Lung (tissue), 12 donors: Measurements from ENCODE around the gene TLE1. TPM values are rescaled to one million over a fixed set of nuclear protein-coding genes. Genes with fewer than 3 reads are reported as not detected.

Experiments
- ATAC-seq: fragments of 200-7000 bp; cut with Tn5 transposase; one replicate; pipeline ENCODE4 v1.9.1; 2020; ENCODE audit warnings: moderate number of reproducible peaks; ENCODE audit not compliant: insufficient read depth, low FRiP score
- DNase-seq, 3 donors: peaks; one replicate each; pipeline ENCODE4 v3.0.0-alpha.2; 2013 to 2017
- H3K27ac ChIP-seq, 2 donors: one replicate each; pipeline ENCODE4 v1.5.1; 2013; ENCODE audit warnings: mild to moderate bottlenecking in 2 of 2, moderate library complexity in 2 of 2, control low read depth in 1 of 2, inconsistent platforms in 1 of 2, low read depth in 1 of 2, low read length in 1 of 2
- H3K27me3 ChIP-seq, 3 donors: one replicate each; pipeline ENCODE4 v1.5.1; 2013; ENCODE audit warnings: low read length in 2 of 3; ENCODE audit not compliant: control insufficient read depth in 3 of 3, insufficient read depth in 3 of 3
- H3K36me3 ChIP-seq, 4 donors: one replicate each; pipeline ENCODE4 v1.5.1; 2013; ENCODE audit warnings: low read length in 4 of 4, mild to moderate bottlenecking in 1 of 4, moderate library complexity in 1 of 4; ENCODE audit not compliant: control insufficient read depth in 4 of 4, insufficient read depth in 4 of 4
- H3K4me1 ChIP-seq, 5 donors: one replicate each; pipeline ENCODE4 v1.5.1; 2013; ENCODE audit warnings: low read length in 5 of 5, mild to moderate bottlenecking in 2 of 5, moderate library complexity in 1 of 5; ENCODE audit not compliant: control insufficient read depth in 5 of 5, insufficient read depth in 5 of 5
- H3K4me3 ChIP-seq: one replicate; pipeline ENCODE4 v1.5.1; 2013; ENCODE audit warnings: mild to moderate bottlenecking, control low read depth, moderate library complexity
- H3K9ac ChIP-seq, 2 donors: one replicate each; pipeline ENCODE4 v1.5.1; 2013; ENCODE audit warnings: low read length in 2 of 2, control low read depth in 1 of 2; ENCODE audit not compliant: insufficient read depth in 1 of 2
- H3K9me3 ChIP-seq, 4 donors: one replicate each; pipeline ENCODE4 v1.5.1; 2013; ENCODE audit warnings: low read length in 3 of 4, mild to moderate bottlenecking in 1 of 4, moderate library complexity in 1 of 4; ENCODE audit not compliant: control insufficient read depth in 4 of 4, insufficient read depth in 3 of 4
- WGBS, 2 donors: extraction: QIAGEN DNeasy Blood & Tissue Kit; methylation state at CpG; one replicate each; pipeline ENCODE4 v1.1.7; 2013; 5-methylcytosine and 5-hydroxymethylcytosine counted together
- polyA plus RNA-seq, 2 donors: library from polyadenylated mRNA; stranded (reverse); fragments of 200-250 nt; gene quantifications; one replicate each; pipeline ENCODE4 v1.2.1, GENCODE V29; 2013
- total RNA-seq, 2 donors: library from RNA; depleted of rRNA in 1 of 2; stranded (reverse); fragments of >200 nt in 1 of 2; gene quantifications; one replicate each; pipeline ENCODE4 v1.2.1, GENCODE V29; 2014 to 2021
- TF ChIP-seq, protein P1 (sequence below): IDR thresholded peaks from 2 replicates; pipeline ENCODE4 v1.5.1; 2012; ENCODE audit warnings: mild to moderate bottlenecking; ENCODE audit errors: control extremely low read depth, extremely low read depth
- donor health status: control.
- donor health status: control.
- donor health status: Bipolar disorder and iron deficiency.
- donor health status: healthy.
- donor health status: DM: yes; HTN: yes; CAD: no.

Gene TLE1
- total and polyA plus RNA-seq, 4 donors, result 16.8 to 35.2 (median 19.4) TPM

DNA sequence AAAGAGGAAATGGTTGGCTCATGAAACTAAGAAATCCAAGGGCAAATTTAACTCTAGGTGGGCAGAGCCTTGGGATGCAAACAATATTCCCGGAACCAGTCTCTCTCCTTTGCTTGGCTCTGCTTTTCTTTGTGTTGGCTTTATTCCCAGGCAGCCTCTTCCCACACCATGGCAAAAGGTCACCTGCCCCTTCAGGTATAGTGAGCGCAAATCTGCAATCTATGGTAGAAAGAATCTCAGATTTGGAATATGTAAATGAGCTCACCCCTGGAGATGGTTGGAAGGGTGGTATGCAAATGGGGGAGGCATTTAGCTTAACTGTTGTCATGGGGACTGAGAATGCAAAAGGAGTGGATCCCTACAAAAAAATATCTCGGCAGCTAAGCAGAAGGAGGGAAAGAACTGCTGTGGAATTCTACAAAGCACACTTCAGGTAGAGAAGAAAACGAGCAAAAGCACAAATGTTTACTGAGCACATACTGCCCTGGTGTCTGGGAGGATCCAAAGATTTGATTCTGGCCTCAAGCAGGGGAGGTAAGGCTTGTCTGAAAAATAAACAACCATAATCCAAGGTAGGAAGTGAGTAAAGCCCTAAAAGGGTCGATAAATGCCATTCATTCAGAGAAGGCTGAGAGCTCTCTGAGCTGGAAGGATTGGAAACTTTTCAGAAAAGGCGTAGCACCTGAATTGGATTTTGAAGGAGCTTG lies 139.7 kb downstream of the TLE1 start:
- no peaks in the 10 kb centered on the region for H3K9me3 ChIP-seq
- no peaks in the 10 kb centered on the region for H3K36me3 ChIP-seq
- TF ChIP-seq, protein P1, sequence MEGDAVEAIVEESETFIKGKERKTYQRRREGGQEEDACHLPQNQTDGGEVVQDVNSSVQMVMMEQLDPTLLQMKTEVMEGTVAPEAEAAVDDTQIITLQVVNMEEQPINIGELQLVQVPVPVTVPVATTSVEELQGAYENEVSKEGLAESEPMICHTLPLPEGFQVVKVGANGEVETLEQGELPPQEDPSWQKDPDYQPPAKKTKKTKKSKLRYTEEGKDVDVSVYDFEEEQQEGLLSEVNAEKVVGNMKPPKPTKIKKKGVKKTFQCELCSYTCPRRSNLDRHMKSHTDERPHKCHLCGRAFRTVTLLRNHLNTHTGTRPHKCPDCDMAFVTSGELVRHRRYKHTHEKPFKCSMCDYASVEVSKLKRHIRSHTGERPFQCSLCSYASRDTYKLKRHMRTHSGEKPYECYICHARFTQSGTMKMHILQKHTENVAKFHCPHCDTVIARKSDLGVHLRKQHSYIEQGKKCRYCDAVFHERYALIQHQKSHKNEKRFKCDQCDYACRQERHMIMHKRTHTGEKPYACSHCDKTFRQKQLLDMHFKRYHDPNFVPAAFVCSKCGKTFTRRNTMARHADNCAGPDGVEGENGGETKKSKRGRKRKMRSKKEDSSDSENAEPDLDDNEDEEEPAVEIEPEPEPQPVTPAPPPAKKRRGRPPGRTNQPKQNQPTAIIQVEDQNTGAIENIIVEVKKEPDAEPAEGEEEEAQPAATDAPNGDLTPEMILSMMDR, result no peak
- ATAC-seq (no peak), DNase-seq (no peak)
- H3K4me3 ChIP-seq, result no peak overlapping the region
- H3K27ac ChIP-seq, result no peak overlapping the region
- no peak overlapping the region for H3K9ac ChIP-seq
- H3K27me3 ChIP-seq, result peaks cover 0 to 7% (median 0%) of the 10 kb centered on the region in 3 donors
- 66 to 81% methylated on average over 6 of the region's 6 CpGs for WGBS, 2 donors
- peaks cover 0 to 21% (median 12%) of the 10 kb centered on the region in 5 donors for H3K4me1 ChIP-seq

GRCh38 chr9:81548911-81549310 lies 140.4 kb downstream of the TLE1 start:
- no peaks in the 10 kb centered on the region for H3K9me3 ChIP-seq
- 88 to 93% methylated on average over 2 of the region's 2 CpGs for WGBS, 2 donors
- ATAC-seq, result no peak
- H3K4me1 ChIP-seq, result peaks cover 0 to 21% (median 12%) of the 10 kb centered on the region in 5 donors
- H3K27ac ChIP-seq, result no peak overlapping the region
- H3K9ac ChIP-seq, result no peak overlapping the region
- TF ChIP-seq, protein P1, result no peak
- peaks cover 0 to 4% (median 0%) of the 10 kb centered on the region in 3 donors for H3K27me3 ChIP-seq
- H3K36me3 ChIP-seq, result no peaks in the 10 kb centered on the region
- no peak for DNase-seq
- no peak overlapping the region for H3K4me3 ChIP-seq

DNA sequence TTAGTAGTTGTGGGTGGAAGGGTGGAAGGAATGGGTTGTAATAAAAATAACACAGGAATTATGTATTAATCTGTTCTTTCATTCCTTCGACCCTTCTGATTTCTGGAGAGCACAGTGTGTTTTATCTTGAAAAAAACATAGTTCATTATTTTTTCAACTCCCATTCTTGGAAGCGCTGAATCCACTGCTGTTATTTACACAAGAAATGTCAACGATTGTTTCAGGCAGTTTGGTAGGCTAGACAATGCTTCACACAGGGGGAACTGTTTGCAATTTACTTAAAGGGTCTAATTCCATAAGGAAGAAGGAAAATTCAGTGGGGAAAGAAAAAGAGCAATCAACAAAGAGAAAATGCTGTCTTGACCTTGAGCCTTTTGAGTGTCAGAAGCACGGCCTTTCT lies 142.9 kb downstream of the TLE1 start:
- no peak overlapping the region for H3K9ac ChIP-seq
- no peak overlapping the region for H3K4me3 ChIP-seq
- TF ChIP-seq, protein P1, result no peak
- WGBS, 2 donors, result 40 to 56% methylated on average over 4 of the region's 4 CpGs
- no peak for ATAC-seq
- peaks cover 0 to 3% (median 0%) of the 10 kb centered on the region in 3 donors for H3K27me3 ChIP-seq
- no peaks in the 10 kb centered on the region for H3K36me3 ChIP-seq
- no peaks in the 10 kb centered on the region for H3K9me3 ChIP-seq
- H3K4me1 ChIP-seq, result peaks cover 0 to 12% (median 11%) of the 10 kb centered on the region in 5 donors
- no peak overlapping the region for H3K27ac ChIP-seq
- DNase-seq, result peak in 2 of 3 donors; percentile 69 to 82

GRCh38 chr9:81543695-81544094 lies 145.7 kb downstream of the TLE1 start:
- Histone ChIP-seq H3K27me3 (no peaks in the 10 kb centered on the region), H3K4me1 (peaks cover 0 to 12% (median 11%) of the 10 kb centered on the region in 5 donors), H3K9me3 (no peaks in the 10 kb centered on the region), H3K9ac (no peak overlapping the region), H3K4me3 (no peak overlapping the region), H3K27ac (no peak overlapping the region), H3K36me3 (no peaks in the 10 kb centered on the region)
- ATAC-seq (no peak), DNase-seq (no peak)
- WGBS, 2 donors, result 78 to 85% methylated on average over 1 of the region's 1 CpG
- TF ChIP-seq, protein P1, result no peak
